ENCODE measurements around the gene CATSPERD.
"Not testable (repeated sequence)": the region's sequence is repeated elsewhere in the genome, so short reads cannot be mapped to it uniquely, and the experiment has no call there.

The CATSPERD gene

DNA sequence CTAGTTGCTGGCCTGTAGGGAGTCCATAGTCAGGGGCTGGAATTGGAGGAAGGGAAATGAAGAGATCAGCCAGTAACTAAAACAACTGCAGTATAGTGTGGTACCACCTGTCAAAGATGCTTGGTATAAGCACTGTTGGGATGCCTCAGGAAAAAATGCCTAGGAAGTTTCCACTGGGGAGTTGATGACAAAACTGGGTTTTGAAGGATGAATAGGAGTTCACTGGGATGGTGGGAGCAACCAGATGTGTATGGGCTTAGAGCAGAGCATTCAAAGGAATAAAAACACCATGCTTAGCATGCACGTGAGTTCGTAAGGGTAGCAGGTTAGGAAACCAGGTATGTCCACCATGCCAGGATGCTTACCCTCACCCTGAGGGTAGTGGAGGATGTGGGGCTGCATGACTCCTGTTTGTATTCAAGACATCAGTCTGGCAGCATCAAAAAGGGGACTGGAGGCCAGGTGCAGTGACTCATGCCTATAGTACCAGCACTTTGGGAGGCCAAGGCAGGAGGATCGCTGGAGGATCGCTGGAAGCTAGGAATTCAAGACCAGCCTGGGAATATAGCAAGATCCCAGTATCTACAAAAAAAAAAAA, 7.1 kb downstream of the CATSPERD start:
- no peak for DNase-seq (ENCODE audit: low read depth)

DNA sequence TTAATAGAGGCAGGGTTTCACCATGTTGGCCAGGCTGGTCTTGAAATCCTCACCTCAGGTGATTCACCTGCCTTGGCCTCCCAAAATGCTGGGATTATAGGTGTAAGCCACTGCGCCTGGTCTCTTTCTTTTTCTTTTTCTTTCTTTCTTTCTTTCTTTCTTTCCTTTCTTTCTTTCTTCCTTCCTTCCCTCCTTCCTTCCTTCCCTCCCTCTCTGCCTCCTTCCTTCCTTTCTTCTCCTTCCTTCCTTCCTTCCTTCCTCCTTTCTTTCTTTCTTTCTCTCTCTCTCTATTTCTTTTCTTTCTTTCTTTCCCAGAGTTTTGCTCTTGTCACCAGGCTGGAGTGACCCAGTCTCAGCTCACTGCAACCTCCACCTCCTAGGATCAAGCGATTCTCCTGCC, 12.7 kb downstream of the CATSPERD start:
- not testable (repeated sequence) for DNase-seq (ENCODE audit: low read depth)

GRCh38 chr19:5738423-5738822, 18.0 kb downstream of the CATSPERD start:
- no peak for DNase-seq (ENCODE audit: low read depth)

- no peak for DNase-seq (ENCODE audit: low read depth)
Measured at GRCh38 chr19:5742051-5742450, 21.6 kb downstream of the CATSPERD start.

- DNase-seq (ENCODE audit: low read depth), result no peak
Measured at GRCh38 chr19:5743630-5744029, 23.2 kb downstream of the CATSPERD start.

DNA sequence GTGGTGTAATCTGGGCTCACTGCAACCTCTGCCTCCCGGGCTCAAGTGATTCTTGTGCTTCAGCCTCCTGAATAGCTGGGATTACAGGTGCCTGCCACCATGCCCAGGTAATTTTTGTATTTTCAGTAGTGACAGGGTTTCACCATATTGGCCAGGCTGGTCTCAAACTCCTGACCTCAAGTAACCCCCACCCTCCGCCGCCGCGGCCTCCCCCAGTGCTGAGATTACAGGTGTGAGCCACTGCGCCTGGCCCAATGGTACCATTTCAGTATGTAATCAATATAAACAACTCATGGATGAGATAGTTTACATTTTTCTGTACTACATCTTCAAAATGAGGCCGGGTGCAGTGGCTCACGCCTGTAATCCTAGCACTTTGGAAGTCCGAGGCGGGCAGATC, 24.6 kb downstream of the CATSPERD start:
- DNase-seq (ENCODE audit: low read depth), result not testable (repeated sequence)

DNA sequence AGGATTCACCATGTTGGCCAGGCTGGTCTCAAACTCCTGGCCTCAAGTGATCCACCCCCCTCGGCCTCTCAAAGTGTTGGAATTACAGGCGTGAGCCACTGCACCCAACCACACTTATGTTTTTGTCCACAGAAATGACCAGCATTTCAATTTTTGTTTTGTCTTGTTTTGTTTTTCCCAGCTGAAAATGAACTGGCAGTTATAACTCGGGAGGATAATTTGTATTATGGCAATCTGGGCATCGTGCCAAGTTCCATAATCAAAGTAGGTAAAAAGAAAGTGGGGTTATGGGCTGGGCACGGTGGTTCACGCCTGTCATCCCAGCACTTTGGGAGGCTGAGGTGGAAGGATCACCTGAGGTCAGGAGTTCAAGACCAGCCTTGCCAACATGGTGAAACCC, 28.5 kb downstream of the CATSPERD start:
- not testable (repeated sequence) for DNase-seq (ENCODE audit: low read depth)

- DNase-seq (ENCODE audit: low read depth), result no peak
Measured at GRCh38 chr19:5749505-5749904, 29.1 kb downstream of the CATSPERD start.

DNA sequence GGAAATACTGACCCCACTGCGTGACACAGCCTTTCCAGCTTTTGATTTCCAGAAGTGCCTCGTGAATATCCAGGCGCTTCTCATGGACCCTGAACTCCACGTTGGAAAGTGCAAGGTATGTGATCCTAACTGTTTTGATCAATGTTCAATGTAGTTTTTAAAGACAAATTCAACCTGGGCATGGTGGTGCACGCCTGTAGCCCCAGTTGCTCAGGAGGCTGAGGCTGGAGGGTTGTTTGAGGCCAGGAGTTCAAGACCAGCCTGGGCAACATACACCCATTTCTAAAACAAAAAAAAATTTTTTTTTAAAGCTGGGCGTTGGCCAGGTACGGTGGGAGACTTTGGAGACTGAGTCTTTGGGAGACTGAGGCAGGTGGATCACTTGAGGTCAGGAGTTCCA, 31.3 kb downstream of the CATSPERD start:
- DNase-seq (ENCODE audit: low read depth), result no peak

GRCh38 chr19:5753743-5754142, 33.3 kb downstream of the CATSPERD start:
- no peak for DNase-seq (ENCODE audit: low read depth)

GRCh38 chr19:5762608-5763217, 42.3 kb downstream of the CATSPERD start:
- DNase-seq (ENCODE audit: low read depth), result no peak

- no peak for DNase-seq (ENCODE audit: low read depth)
Measured at GRCh38 chr19:5765220-5765619, 44.8 kb downstream of the CATSPERD start.

DNA sequence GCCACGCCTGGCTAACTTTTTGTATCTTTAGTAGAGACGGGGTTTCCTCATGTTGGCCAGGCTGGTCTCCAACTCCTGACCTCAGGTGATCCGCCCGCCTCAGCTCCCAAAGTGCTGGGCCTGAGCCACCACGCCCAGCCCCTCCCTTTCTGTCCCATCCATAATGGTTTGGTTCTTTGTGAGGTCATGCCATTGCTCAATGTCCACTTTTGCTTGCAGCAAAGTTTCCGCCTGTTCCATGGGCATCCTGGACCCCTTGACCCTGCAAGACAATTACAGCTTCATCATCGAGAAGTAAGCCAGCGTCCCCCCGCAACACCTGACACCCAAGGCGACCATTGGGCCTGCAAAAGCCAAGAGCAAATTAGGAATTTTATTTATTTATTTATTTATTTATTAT, 47.5 kb downstream of the CATSPERD start:
- DNase-seq (ENCODE audit: low read depth), result no peak

- DNase-seq (ENCODE audit: low read depth), result no peak
Measured at GRCh38 chr19:5772416-5772815, 52.0 kb downstream of the CATSPERD start.

DNA sequence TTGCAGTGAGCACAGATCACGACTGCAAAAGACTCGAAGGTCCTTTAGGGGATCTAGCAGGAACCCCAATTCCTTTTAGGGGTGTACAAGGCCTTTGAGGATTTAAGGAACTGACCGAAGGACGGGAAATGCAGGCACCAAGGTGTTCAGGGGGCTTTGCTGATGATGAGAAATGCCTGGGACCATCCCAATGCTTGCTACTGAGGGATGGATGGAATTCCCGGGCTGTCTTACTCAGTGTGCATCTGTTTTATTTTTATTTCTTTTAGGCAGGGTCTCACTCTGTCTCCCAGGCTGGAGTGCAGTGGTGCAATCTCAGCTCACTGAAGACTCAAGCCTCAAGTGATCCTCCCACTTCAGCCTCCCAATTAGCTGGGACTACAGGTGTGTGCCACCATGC, 52.8 kb downstream of the CATSPERD start:
- no peak for DNase-seq (ENCODE audit: low read depth)

GRCh38 chr19:5774921-5775320, 54.5 kb downstream of the CATSPERD start:
- no peak for DNase-seq (ENCODE audit: low read depth)

DNA sequence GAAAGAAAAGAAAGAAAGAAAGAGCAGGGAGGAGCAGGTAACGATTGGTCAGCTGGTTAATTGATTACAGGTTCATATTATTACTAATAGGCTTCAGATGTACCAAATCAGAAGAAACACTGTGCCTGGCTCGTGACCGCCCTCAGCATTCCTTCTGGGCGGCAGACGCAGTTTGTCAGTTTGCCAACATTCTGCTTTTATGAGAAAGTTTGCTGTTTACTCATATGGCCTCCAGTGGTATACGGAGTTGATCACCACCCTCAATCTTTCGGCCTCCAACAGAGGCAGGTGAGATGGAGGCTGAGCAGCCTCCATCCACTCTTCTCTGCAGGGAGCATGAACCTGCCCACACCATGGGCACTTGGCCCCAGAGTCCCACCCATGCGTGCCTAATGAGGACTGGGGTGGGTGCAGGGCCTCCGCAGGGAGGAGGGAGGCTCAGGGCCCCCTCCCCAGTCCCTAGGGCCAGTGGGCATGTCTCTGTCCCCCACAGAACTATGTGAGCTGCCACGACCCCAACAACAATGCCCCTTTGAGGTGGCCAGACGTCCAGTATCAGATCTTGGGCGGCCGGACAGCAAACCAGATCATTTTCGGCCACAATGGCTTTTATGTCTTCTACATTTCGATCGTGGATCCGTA, 55.4 kb downstream of the CATSPERD start:
- no peak for DNase-seq (ENCODE audit: low read depth)

GRCh38 chr19:5778402-5778801, 58.0 kb downstream of the CATSPERD start:
- DNase-seq (ENCODE audit: low read depth), result no peak

- not testable (repeated sequence) for DNase-seq (ENCODE audit: low read depth)
Measured at GRCh38 chr19:5780916-5781315, 60.5 kb downstream of the CATSPERD start.

DNA sequence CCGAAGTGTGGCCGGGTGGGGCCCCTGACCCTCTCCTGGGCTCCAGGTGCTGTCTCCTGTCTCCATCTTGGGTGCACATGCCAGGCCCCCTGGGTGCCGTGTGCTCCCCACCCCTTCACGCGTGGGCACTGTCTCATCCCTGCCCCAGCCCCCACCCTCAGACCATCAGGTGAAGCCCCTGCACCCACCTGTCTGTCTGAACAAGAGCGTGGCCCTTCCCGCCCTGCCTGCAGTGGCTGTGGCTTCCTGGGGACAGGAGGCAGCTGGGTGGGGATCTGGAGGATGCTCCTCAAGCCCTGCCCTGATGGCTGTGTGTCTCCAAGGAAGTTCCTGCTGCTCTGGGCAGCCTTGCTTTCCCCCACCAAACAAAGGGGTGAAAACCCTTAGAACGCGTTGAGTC, 61.9 kb downstream of the CATSPERD start:
- DNase-seq (ENCODE audit: low read depth), result no peak

DNA sequence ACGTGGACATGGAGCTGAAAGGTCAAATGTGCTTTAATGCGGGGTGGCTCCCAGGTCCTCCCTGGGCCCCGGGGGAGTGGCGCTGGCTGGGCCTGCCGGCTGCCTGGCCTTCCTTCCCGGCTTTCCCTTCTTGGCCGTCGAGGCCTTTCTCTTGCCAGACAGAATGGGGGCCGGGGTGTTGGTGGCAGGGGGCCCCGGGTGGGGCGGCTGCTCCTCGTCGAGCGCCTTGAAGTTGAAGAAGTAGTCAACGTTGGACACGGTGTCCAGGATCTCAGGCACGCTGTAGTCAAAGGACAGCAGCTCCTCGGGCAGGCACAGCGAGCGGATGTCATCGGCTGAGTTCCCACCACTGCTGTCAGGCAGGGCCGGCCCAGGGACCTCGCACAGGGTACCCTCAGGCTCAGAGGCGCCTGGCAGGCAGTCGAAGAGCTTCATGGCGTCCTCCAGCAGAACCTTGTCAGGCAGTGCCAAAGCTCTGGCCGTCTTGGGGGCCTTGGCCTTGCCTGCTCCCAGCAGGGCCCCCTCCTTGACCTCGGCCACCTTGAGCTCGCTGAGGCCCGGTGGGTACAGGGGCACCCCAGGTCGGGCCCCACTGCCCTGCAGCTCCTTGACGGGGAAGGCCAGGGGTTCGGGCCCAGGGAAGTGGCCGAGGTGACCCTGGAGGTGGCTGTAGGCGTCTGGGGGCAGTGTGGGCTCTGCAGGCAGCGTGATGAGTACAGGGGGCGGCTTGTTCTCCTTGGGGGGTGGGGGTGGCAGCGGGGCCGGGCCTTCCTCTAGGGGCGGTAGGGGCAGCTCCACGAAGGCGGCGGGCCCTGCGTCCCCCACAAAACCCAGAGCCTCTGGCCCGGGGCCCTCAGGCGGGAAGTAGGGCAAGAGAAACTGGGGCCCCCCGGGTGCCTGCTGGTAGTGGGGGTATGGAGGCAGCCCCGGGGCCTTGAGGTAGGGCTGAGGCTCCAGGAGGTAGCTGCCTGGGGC, 62.8 kb downstream of the CATSPERD start:
- no peak for DNase-seq (ENCODE audit: low read depth)

GRCh38 chr19:5784581-5785147, 64.2 kb downstream of the CATSPERD start, which contains the start of gene PRR22:
TSS of gene PRR22 (minus strand) at chr19:5784746. CDS start at chr19:5784660, 86 bp downstream.
- DNase-seq (ENCODE audit: low read depth), result no peak
